Astrocyte of the cerebellum (primary cell): ENCODE data around the gene TCERG1L.

Source experiments
- DNase-seq: peaks from one replicate; pipeline ENCODE4 v3.0.0-alpha.2; 2011; ENCODE audit warnings: low read depth
- H3K4me3 ChIP-seq: 2 replicates; pipeline ENCODE4 v1.5.1; 2011; ENCODE audit warnings: mild to moderate bottlenecking, low read depth, low read length, moderate library complexity
- CTCF ChIP-seq: IDR thresholded peaks from 2 replicates; pipeline ENCODE4 v1.5.1; 2012; ENCODE audit warnings: low read length, low read depth, moderate library complexity, mild to moderate bottlenecking; ENCODE audit errors: missing control alignments
- in situ Hi-C: cut with HindIII; loops from 2 replicates; pipeline ENCODE4 v1.10.0; 2017; ENCODE audit warnings: low sequenced_read_pairs

The TCERG1L gene

GRCh38 chr10:131253931-131254858 is 57.3 kb downstream of the TCERG1L start:
- no peak for TF ChIP-seq CTCF
- no peak overlapping the region for H3K4me3 ChIP-seq
- no peak for DNase-seq
- in situ Hi-C loops: no loop called here

- no peak for TF ChIP-seq CTCF
- in situ Hi-C loops: no loop called here
- H3K4me3 ChIP-seq: no peak overlapping the region
- DNase-seq: no peak
These were observed 58.8 kb downstream of the TCERG1L start for GRCh38 chr10:131252567-131253276.

GRCh38 chr10:131251146-131251541 is 60.4 kb downstream of the TCERG1L start:
- no peak for TF ChIP-seq CTCF
- H3K4me3 ChIP-seq: no peak overlapping the region
- no peak for DNase-seq
- in situ Hi-C loops: no loop called here

- DNase-seq: no peak
- in situ Hi-C loops: no loop called here
- H3K4me3 ChIP-seq: no peak overlapping the region
- TF ChIP-seq CTCF: no peak
These were observed 60.9 kb downstream of the TCERG1L start for GRCh38 chr10:131250454-131251145.

GRCh38 chr10:131249955-131250344 is 61.6 kb downstream of the TCERG1L start:
- in situ Hi-C loops: no loop called here
- TF ChIP-seq CTCF: no peak
- DNase-seq: no peak
- no peak overlapping the region for H3K4me3 ChIP-seq

GRCh38 chr10:131249238-131249954 is 62.1 kb downstream of the TCERG1L start:
- in situ Hi-C loops: no loop called here
- DNase-seq: no peak
- H3K4me3 ChIP-seq: no peak overlapping the region
- TF ChIP-seq CTCF: no peak
